ENCODE results near the gene HNRNPLL.

HNRNPLL gene

DNA sequence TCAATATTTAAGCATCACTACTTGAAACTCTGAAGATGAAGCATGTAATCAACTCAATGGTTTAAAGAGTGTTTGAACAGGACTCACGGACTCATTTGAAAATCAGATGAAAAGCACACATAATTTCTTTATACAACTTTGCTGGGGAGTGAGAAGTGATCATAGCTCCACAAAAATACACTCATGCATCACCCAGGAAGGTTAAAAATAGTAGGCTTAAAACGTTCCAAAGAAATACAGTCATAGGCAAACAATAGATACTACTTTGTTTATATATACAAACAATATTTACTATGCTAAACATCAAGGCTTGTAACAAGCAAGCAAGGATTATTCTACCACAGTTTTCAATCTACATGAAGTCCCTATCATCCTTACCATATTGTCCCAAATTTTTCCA, 11.6 kb downstream of the HNRNPLL start:
- no peak for DNase-seq

DNA sequence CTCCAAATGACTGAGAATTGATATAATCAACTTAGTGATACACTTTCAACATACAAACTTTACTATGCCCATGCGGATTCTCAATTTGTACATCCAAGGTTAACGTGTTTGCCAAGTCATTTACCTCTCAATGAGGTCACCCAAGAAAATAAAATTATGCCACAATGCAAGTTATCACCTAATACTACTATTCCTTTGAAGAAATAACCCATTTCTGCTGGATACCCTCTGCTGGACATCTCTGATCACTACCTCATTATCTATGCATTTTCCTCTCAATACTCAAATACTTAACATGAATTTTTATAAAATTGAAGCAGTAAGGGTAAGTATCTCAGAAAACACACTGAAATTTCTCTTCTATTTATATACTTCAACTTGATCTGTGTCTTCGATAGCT, 12.7 kb downstream of the HNRNPLL start:
- DNase-seq = no peak

DNA sequence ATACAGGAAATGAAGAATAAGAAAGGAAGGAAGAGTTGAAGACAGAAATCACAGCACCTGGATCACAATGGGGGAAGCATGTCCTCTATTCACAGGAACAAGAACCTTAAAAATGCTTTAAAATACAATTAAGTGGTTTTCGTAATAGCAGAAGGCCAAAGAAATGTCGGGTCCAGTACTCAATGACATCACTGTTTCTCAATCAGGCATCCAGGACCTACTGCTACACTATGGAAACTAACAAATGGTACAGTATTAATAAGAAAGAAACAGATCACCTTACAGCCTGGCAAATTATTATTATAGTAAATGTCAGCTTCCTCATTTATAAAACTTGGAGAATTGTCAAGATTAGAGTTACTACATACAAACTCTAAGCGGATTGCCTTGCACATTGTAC, 15.8 kb downstream of the HNRNPLL start:
- DNase-seq = no peak

DNA sequence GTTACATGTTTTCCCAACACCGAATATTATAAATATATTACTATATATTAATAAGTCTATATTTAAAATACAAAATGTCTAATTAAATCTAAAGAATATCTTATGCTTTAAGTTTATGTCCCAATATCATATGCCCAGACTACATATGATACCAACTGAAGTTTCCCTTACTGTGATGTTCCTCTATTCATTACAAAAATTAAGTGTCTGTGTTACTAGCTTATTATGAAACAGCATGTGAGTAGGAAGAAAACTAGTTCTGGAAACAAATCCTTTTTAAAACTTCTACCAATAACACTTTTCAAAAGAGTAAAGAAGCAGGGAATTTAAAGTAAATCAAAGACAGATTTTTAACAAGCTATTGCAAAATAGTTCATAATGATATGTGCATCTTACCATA, 17.8 kb downstream of the HNRNPLL start:
- DNase-seq = no peak

DNA sequence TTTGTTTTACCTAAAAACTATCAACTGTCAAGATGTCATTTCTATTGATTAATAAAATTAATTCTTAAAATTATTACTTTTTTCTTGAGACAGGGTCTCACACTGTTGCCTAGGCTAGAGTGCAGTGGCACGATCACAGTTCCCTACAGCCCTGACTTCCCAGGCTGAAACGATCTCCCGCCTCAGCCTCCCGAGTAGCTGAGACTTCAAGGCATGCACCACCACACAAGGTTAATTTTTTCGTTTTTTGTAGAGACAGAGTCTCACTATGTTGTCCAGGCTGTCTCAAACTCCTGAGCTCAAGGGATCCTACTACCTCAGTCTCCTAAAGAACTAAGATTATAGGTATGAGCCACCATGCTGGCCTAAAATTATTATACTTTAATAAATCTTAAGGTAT, 18.7 kb downstream of the HNRNPLL start:
- DNase-seq = no peak

DNA sequence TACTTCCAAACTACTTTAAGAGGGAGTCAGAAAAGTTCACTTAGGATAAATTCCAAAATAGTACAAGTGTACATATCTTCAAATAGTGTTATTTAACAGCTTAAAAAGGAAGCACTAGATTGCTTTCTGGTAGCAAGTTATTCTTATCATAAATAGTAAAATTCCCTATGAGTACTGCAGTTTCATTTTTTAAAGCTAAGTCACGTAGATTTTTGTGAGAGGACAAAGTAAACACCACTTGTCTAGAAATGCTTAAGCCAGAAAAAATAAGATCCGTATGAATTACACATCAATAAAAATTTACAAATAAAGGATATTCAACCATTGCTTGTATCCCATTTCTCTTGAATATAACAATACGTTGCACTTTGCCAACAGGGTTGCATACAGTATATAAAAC, 19.2 kb downstream of the HNRNPLL start:
- no peak for DNase-seq

DNA sequence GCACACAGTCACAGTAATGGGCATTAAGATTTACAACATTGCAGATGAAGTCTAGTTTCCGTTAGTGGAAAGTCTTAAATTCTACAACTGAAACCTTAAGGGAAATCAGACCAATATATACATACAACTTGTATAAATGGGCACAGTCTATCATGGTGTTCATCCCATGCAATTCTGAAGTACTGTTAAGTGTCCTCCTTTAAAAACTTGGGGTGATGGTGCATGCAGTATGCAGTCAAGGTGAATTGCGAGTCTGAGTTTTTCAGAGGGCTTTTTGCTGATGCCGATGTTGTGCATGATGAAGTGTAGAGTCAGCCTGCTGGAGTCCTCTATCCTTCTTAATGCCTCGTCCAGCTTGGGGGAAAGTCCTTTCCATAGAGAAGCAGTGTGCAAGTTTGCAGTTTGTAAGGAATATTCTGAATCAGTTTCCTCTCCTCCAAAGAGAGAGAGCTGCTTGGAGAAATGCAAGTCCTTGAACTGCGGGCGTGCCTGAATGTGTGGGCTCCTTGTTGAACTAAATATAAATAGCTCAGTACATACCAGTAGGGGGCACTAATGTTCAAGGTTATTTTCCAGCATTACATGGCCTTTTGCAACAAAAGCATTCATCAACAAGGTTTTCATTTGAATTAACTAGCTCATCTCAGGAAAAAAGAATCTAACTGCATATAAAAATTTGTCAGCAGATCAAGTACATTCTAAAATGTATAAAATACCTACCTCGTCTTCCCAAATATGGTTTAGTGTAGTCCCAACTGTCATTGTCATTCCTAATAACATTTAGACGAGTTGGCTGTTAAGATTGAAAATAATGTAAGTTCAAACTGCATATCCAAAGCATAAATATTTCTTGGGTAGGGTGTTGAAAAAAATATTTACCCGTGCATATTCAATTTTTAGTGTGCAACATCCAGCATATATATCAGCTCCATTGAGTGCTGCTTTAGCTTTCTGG, 21.3 kb downstream of the HNRNPLL start:
- DNase-seq = peak; percentile 75

DNA sequence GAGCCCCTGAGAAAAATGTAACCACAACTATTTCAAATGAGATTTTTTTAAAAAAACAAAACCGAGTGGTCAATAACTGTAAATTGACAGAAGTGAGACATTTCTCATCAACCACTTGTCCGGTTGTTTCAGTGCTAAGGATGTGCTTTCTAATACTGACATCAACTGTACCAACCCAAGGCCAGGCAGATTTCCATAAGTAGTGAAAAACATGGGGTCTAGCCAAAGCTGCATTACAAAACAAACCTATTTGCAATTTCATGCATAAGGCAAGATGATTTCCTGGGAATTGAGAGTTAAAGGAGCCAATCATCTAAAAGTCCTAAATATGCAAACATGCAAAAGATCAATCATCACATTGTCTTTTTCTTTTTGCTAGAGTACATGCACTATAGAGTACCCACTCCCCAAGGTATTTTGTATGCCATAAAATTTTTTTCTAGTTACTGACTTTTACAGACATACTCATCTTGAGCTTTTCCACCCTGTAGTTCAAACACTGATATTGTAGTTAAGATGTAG, 22.6 kb downstream of the HNRNPLL start:
- DNase-seq = no peak

DNA sequence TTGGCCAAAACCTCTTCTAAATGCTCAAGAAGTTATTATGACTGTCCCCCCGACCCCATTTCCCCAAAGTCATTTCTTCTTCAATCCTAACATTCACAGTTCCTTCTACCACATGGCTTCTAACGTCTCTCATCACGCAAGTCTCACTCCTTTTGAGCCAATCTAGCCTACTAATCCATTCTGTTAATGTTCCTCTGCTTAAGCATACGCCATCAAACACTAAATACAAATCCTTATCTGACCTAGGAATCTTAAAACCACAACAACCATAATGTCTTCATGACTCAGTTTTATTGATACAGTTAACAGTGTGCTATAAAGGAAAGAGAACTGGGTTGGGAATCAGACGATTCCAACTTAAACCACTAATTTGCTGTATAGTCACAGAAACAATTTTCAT, 23.9 kb downstream of the HNRNPLL start:
- DNase-seq = no peak

DNA sequence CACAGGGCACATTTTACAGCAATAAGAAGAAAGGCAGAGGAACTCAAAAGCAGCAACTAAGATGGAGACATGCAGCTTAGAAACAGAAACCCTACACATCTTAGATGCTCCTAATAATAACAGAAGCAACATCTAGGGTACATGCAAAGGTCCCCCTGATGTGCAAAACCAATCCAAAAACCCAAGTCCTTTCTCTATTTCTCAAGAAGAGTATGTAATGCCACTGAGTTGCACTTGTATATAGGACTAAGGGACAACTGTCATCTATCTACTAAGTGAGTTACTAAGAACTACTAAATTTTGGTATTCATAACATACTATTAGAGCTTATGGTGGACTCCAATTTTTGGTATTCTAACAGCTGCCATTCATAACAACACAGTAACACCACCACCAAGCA, 28.4 kb downstream of the HNRNPLL start:
- no peak for DNase-seq

DNA sequence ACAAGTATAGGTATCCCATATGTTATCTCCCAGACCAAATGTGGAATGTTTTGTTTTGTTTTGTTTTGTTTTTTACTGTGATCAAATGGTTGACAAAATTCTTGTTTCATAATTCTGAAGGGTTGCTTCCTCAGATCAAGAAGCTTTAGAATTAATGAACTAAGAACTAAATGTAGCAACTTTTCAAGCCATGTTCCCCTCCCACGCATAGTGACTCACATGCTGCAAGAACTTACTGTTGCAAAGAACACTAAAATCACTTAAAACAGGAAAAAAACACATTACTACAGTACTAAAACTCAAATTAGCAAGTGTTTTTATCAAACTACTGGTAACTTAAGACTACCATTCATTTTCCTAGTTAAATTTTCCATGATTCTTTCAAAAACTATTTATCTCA, 30.6 kb downstream of the HNRNPLL start:
- DNase-seq = peak; percentile 46

DNA sequence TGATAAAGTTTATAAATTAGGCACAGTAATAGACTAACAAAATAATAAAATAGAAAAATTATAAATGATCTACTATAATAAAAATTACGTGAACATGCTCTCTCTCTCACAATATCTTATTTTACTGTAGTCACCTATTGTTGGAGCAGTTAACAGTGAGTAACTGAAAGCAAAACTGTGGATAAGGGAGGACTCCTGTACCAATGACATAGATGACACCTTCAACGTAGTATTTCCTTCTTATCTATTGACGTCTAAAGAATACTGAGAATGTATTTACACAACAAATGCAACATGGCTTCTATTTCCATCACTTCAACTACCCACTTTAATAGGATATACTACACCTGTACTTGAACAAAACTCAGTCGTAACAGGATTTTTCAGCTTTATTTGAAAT, 31.5 kb downstream of the HNRNPLL start:
- DNase-seq = no peak

DNA sequence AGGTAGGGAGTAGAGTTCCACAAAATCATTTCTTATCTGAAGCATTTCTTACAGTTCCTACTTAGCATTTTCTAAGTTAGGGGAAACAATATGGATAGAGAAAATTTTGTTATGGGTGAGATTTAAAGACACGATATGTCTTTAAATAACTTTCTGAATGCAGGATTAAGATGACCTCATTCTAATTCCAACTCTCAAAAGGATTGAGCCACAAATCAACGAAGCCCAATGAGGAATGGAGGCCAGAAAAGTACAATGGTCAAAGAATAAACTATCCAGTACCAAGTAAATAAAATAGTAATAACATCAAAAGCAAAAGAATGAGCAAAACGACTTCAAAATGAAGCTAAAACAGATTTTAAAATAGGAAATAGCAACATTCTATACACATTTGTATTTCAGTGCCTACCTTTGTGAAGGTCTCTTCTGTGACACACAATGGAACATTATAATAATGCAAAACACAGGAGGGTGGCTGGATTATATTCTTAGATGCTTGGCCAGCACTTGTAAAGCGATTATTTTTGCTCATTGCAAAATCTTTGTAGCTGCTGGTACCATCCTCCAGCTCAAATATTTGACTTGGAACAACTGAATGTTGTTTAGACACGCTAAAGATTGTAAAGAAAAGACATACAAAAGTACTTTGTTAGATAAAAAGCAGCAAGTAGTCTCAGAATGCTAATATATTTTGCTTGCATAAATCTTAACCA, 33.8 kb downstream of the HNRNPLL start:
- no peak for DNase-seq

DNA sequence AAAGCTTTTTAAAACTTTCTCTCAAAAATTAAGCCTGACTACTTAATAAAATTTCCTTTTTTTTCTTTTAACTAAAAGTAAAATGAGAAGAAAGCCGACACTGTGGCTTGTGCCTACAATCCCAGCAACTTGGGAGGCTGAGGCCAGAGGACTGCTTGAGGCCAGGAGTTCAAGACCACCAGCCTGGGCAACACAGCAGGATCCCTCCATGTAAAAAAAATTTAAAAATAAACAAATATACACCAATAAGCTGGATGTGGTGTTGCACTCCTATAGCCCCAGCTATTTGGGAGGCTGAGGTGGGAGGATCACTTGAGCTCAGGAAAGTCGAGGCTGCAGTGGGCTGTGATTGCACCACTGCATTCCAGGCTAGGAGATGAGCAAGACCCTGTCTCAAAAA, 37.4 kb downstream of the HNRNPLL start:
- DNase-seq = no peak

DNA sequence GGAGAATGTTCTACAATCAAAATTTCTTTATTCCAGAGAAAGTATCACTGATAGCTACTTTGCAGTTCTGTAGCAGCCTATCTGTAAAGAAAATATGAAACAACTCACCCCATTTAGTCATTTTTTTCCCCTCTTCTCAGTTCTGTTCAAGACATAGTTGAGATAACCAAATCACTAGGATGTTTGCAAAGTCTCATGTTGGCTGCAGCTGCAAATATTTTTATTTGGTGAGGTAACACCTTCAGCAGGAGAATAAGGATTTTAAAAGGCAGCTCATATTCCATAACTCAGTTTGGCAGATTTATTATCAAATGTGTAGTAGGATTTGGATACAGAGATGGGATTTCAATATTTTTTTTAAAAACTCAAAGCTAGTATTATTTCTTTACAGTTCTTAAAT, 41.0 kb downstream of the HNRNPLL start:
- DNase-seq = no peak

DNA sequence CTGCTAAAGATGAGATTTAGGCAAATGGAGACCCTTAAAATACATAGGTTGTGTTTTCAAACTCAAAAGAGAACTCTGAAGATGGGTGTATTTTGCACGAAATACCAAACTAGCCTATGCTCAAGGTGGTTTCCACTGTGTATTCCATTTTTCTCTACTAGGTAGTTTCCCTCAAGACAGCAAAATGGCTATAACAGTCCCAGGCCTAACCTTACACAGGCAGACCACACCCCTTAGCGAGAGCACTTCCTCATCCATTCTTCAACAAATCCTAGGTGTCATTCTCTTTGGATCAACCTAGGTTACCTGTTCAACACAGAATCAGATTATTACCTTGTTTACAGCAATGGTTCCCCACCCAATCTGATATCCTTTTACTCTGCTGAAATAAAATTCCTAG, 42.6 kb downstream of the HNRNPLL start:
- no peak for DNase-seq

DNA sequence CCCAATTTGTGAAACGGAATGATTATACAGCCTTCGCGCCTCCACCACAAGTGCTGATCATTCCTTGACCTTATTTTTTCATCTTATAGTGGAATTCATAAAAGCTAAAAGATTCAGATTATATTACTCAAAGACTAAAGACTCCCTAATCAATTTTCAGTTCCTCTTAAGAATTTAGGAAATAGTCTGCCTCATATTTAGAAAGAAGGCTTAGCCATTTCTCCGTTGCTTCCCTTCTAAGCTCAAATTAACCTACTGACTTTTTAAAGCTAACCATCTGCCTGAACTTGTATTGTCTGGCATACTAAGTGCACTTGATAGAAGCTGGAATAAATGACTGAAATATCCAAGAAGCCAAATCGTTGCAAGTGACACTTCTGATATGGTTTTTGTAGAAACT, 44.7 kb downstream of the HNRNPLL start:
- no peak for DNase-seq

DNA sequence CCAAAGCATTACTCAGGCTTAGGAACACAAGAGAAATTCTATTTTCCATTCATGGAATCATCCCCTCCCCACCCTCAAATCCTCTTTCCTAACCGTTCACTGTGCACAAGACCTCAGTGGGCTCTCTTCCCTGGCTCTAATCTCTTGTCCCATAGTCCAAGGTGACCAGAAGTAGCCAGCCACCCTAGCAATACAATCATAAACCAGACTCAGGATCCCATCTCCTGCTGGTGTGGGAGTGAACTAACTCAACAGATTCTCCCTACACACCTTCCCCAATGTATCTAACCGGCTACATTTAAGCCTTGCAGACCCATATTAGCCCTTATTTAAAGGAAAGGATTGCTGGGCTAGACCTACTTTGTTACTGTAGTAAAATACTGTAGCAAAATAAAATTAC, 45.5 kb downstream of the HNRNPLL start:
- DNase-seq = no peak

DNA sequence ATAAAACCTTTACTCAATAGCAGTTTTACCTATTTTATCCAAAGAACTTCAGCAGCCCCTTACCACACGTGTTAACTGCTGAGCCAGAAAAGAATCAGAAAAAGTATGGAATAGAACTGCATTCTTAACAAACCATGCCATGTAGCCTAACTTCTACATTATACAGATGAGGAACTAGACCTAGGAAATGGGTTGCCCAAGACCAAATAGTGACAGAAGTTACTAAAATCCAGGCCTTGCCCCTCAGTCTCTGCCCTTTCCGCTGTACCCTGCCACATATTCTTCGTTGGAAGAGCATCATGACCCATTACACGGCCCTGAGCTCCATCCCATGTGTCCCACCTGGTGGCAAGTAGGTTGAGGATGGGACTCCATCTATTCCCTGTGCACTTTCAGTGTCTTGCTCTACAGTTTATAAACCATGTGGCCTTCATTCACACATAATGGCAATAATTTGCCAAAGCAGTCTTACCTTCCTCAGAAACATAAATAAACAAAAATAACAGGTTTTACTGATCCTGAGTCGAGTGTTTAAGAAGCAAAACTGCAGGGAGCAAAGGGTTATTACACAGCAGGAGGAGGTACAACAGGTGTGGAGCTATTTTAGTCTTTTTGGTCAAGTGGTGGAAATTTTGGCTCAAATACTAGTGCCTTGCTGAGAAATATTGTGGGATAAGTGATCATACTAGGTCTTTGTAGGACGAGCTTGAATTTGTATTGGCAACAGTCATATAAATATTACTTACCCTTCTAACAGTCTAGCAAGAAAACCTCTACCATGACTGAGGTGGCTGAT, 46.5 kb downstream of the HNRNPLL start:
- DNase-seq = no peak

DNA sequence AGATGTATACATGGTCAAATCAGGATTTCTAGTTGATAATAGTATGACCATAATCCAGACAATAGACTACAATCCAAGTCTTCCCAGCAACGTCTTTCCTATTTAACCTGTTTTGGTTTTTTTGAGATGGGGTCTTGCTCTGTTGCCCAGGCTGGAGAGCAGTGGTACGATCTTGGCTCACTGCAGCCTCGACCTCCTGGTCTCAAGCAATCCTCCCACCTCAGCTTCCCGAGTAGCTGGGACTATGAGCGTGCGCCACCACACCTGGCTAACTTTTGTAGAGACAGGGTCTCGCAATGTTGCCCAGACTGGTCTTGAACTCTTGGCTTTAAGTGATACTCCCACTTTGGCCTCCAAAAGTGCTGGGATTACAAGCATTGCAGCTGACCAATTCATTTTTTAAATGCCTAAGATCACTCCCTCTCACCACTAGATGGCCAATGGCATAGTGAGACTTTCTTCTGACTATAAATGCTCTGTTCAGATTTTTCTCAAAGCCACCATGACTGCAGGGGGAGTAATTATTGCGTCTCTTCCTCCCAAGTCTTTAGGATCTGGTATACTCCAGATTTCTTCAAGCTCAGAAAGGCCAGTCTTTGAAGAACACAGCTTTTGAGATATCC, 47.6 kb downstream of the HNRNPLL start:
- DNase-seq = peak; percentile 6

DNA sequence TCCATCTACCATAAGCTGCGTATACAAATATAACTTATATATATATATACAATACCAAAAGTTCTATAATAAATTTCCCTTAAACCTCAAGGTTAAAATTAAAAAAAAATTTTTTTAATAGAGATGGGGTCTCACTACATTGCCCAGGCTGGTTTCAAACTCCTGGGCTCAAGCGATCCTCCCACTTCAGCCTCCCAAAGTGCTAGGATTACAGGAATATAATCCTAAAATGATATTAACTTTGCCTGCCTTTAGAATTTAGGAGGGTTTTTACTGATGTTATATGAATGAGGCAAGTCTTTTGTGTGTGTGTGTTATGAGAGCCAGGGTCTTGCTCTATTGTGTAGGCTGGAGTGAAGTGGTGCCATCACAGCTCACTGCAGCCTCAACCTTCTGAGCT, 49.2 kb downstream of the HNRNPLL start:
- DNase-seq = no peak

DNA sequence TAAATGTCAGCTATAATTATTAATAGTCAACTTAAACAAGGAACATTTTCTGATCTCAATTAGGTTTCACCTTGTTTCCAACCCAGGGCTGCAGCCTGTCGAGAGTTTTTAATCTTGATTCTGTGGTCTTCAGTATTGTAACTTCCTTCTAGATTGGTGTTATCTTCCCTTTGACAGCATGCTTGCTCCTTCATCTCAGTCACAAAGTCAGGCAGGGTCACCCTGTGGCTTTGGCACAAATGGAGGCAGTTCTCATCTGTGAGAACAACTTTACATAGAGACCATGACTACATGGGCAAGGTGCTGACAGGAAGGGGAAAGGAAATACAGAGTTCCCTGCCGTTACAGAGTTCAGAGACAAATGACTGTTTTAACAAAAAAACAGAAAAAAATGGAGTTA, 50.5 kb downstream of the HNRNPLL start:
- DNase-seq = no peak

DNA sequence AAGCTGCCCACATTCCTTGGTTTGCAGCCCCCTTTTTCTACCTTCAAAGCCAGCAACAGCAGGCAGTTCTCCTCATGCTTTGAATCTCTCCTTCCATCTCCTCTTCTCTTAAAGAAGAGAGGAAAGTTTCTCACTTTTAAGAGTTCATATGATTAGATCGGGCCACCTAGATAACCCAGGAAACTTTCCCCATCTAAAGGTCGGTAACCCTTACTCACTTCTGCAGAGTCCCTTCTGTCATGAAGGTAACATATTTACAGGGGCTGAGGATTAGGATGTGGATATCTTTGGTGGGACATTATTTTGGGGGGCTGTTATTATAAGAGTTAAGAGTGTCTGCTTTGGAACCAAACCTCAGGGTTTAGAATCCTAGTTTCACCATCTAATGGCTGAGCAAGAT, 51.0 kb downstream of the HNRNPLL start:
- DNase-seq = no peak
